GM10248 (cell line): Measurements from ENCODE around the gene MRPL49.
A peak's percentile ranks its signal among the peaks of the same experiment; 100 is the strongest.

ENCODE experiments used
- CTCF ChIA-PET: fragments of 300-600 bp; sonication (Branson Sonifier 250); formaldehyde crosslinking; extraction: SDS; loops from one replicate; lab custom pipeline; 2021; ENCODE audit warnings: antibody characterized with exemption; lab: Yijun Ruan, JAX
- POLR2A ChIA-PET: fragments of 350-650 bp; sonication (Branson Sonifier 250); formaldehyde crosslinking; extraction: SDS; loops from one replicate; lab custom pipeline; 2020; ENCODE audit warnings: antibody characterized with exemption; lab: Yijun Ruan, JAX
- DNase-seq: peaks from one replicate; pipeline ENCODE4 v3.0.0; 2012; ENCODE audit errors: extremely low spot score
- CTCF ChIP-seq: IDR thresholded peaks from 2 replicates; pipeline ENCODE4 v1.5.1; 2012; ENCODE audit warnings: mild to moderate bottlenecking, low read depth; ENCODE audit errors: extremely low read depth, missing control alignments, control extremely low read depth

The MRPL49 gene

GRCh38 chr11:65083134-65083833, 38.8 kb upstream of the MRPL49 start:
- TF ChIP-seq CTCF, result no peak
- DNase-seq, result no peak
- ChIA-PET POLR2A (interaction anchor here (0.6 kb wide), 1 partner anchor 91 kb away, joined by 3 read pairs; no protein-coding TSS in a partner anchor), CTCF (interaction anchor here (1.0 to 1.8 kb wide), 7 partner anchors 11 to 489 kb away, joined by 3 to 10 read pairs (median 3); partner anchors contain the start of genes ARL2 and FAM89B)

- peak; percentile 99 for DNase-seq
- ChIA-PET POLR2A (no interaction called here), CTCF (interaction anchor here (1.3 to 1.8 kb wide), 4 partner anchors 11 to 70 kb away, joined by 3 to 10 read pairs (median 4); partner anchors contain the start of gene ARL2)
- no peak for TF ChIP-seq CTCF
Observed at GRCh38 chr11:65083834-65084597, 38.1 kb upstream of the MRPL49 start, which contains the start of the genes CDCA5 and ZFPL1. CDCA5 (minus strand) TSS chr11:65084040; CDS start chr11:65083978, 62 bp downstream. ZFPL1 (plus strand) TSS chr11:65084222; CDS start chr11:65084699, 477 bp downstream.

- TF ChIP-seq CTCF, result no peak
- ChIA-PET CTCF (interaction anchor here (0.7 to 2.5 kb wide), 6 partner anchors 9 to 70 kb away, joined by 3 to 18 read pairs (median 4); partner anchors contain the start of genes ARL2, TM7SF2 and ZNHIT2), POLR2A (interaction anchor here (0.7 to 1.8 kb wide), 2 partner anchors 9 to 10 kb away, joined by 3 to 5 read pairs; no protein-coding TSS in a partner anchor)
- DNase-seq, result no peak
Observed at GRCh38 chr11:65084598-65085375, 37.3 kb upstream of the MRPL49 start.

GRCh38 chr11:65085446-65085845, 36.7 kb upstream of the MRPL49 start:
- TF ChIP-seq CTCF, result no peak
- ChIA-PET POLR2A (interaction anchor here (0.7 to 1.8 kb wide), 2 partner anchors 9 to 10 kb away, joined by 3 to 5 read pairs; no protein-coding TSS in a partner anchor), CTCF (interaction anchor here (0.7 to 2.5 kb wide), 6 partner anchors 8 to 71 kb away, joined by 3 to 18 read pairs (median 4); partner anchors contain the start of genes ARL2, TM7SF2 and ZNHIT2)
- no peak for DNase-seq

GRCh38 chr11:65086809-65087208, 35.3 kb upstream of the MRPL49 start:
- TF ChIP-seq CTCF, result no peak
- ChIA-PET POLR2A (no interaction called here), CTCF (interaction anchor here (2.5 kb wide), 1 partner anchor 25 kb away, joined by 18 read pairs; the partner anchor contains the start of gene TM7SF2)
- no peak for DNase-seq
